ENCODE measurements around the gene STK24. TPM values are rescaled to one million over a fixed set of nuclear protein-coding genes. Genes with fewer than 3 reads are reported as not detected.

STK24 gene
- total RNA-seq, 2 donors from 2014 or later: 115 to 125 TPM

GRCh38 chr13:98475522-98475921, 101.4 kb downstream of the STK24 start:
- peaks cover 51% of the 10 kb centered on the region for H3K4me1 Mint-ChIP-seq
- DNase-seq: peak; percentile 94
- H3K27ac ChIP-seq (ENCODE audit: low read depth, low read length): peak overlapping the region; percentile 36
- peaks cover 38% of the 10 kb centered on the region for H3K36me3 ChIP-seq (ENCODE audit: control insufficient read depth, insufficient read depth, low read length)
- H3K4me3 Mint-ChIP-seq: no peak overlapping the region
- TF ChIP-seq CTCF (conservative IDR thresholded peaks at IDR 0.05): no peak
- no peak overlapping the region for H3K27ac Mint-ChIP-seq
- 47 to 63% methylated on average over 4 to 13 of the region's 13 CpGs for WGBS, 2 experiments (ENCODE audit: insufficient coverage in 1 of 2, insufficient read length in 1 of 2)
- peaks cover 28% of the 10 kb centered on the region for H3K4me1 ChIP-seq (ENCODE audit: control insufficient read depth, insufficient read depth, low read length)
- peaks cover 44% of the 10 kb centered on the region for H3K36me3 Mint-ChIP-seq (ENCODE audit: low read depth)
- H3K27me3 Mint-ChIP-seq (ENCODE audit: insufficient read depth): no peaks in the 10 kb centered on the region
- no peaks in the 10 kb centered on the region for H3K9me3 ChIP-seq (ENCODE audit: control insufficient read depth, low read length)
- H3K4me3 ChIP-seq (ENCODE audit: low read length): no peak overlapping the region
- H3K27me3 ChIP-seq (ENCODE audit: control insufficient read depth, insufficient read depth, low read length, poor library complexity, severe bottlenecking): no peaks in the 10 kb centered on the region
- no peak overlapping the region for H3K9ac ChIP-seq (ENCODE audit: extremely low read depth, low read length, poor library complexity, severe bottlenecking)
- H3K9me3 Mint-ChIP-seq: no peaks in the 10 kb centered on the region

GRCh38 chr13:98474761-98475160, 102.1 kb downstream of the STK24 start:
- 91 to 94% methylated on average over 20 to 24 of the region's 24 CpGs for WGBS, 2 experiments (ENCODE audit: insufficient coverage in 1 of 2, insufficient read length in 1 of 2)
- H3K4me1 Mint-ChIP-seq: peaks cover 49% of the 10 kb centered on the region

GRCh38 chr13:98474292-98474691, 102.6 kb downstream of the STK24 start:
- no peak overlapping the region for H3K4me3 Mint-ChIP-seq
- Histone ChIP-seq H3K4me1 (ENCODE audit: control insufficient read depth, insufficient read depth, low read length) (peaks cover 24% of the 10 kb centered on the region), H3K27ac (ENCODE audit: low read depth, low read length) (no peak overlapping the region), H3K27me3 (ENCODE audit: control insufficient read depth, insufficient read depth, low read length, poor library complexity, severe bottlenecking) (no peaks in the 10 kb centered on the region), H3K9ac (ENCODE audit: extremely low read depth, low read length, poor library complexity, severe bottlenecking) (no peak overlapping the region), H3K36me3 (ENCODE audit: control insufficient read depth, insufficient read depth, low read length) (peaks cover 48% of the 10 kb centered on the region), H3K9me3 (ENCODE audit: control insufficient read depth, low read length) (no peaks in the 10 kb centered on the region), H3K4me3 (ENCODE audit: low read length) (no peak overlapping the region)
- H3K9me3 Mint-ChIP-seq: no peaks in the 10 kb centered on the region
- peak overlapping the region; percentile 21 for H3K27ac Mint-ChIP-seq
- DNase-seq: no peak
- TF ChIP-seq CTCF (conservative IDR thresholded peaks at IDR 0.05): no peak
- WGBS, 2 experiments (ENCODE audit: insufficient coverage in 1 of 2, insufficient read length in 1 of 2): 94 to 95% methylated on average over 5 to 10 of the region's 10 CpGs
- peaks cover 45% of the 10 kb centered on the region for H3K36me3 Mint-ChIP-seq (ENCODE audit: low read depth)
- no peaks in the 10 kb centered on the region for H3K27me3 Mint-ChIP-seq (ENCODE audit: insufficient read depth)
- H3K4me1 Mint-ChIP-seq: peaks cover 44% of the 10 kb centered on the region

More at GRCh38 chr13:98474761-98475160, 102.1 kb downstream of the STK24 start:
- Mint-ChIP-seq H3K4me3 (no peak overlapping the region), H3K36me3 (ENCODE audit: low read depth) (peaks cover 45% of the 10 kb centered on the region), H3K27me3 (ENCODE audit: insufficient read depth) (no peaks in the 10 kb centered on the region), H3K27ac (peak overlapping the region; percentile 21), H3K9me3 (no peaks in the 10 kb centered on the region)
- Histone ChIP-seq H3K4me1 (ENCODE audit: control insufficient read depth, insufficient read depth, low read length) (peaks cover 28% of the 10 kb centered on the region), H3K9me3 (ENCODE audit: control insufficient read depth, low read length) (no peaks in the 10 kb centered on the region), H3K27ac (ENCODE audit: low read depth, low read length) (no peak overlapping the region), H3K27me3 (ENCODE audit: control insufficient read depth, insufficient read depth, low read length, poor library complexity, severe bottlenecking) (no peaks in the 10 kb centered on the region), H3K9ac (ENCODE audit: extremely low read depth, low read length, poor library complexity, severe bottlenecking) (no peak overlapping the region), H3K4me3 (ENCODE audit: low read length) (no peak overlapping the region), H3K36me3 (ENCODE audit: control insufficient read depth, insufficient read depth, low read length) (peaks cover 44% of the 10 kb centered on the region)
- DNase-seq: no peak
- TF ChIP-seq CTCF (conservative IDR thresholded peaks at IDR 0.05): no peak

Data from endodermal cell (in vitro differentiated cells).